Esophagus squamous epithelium (tissue), 4 donors: Measurements from ENCODE around the gene MORN1.

Experiments
- POLR2A ChIP-seq, 4 donors: fragments of 450-650 bp; IDR thresholded peaks; one replicate each; pipeline ENCODE4 v1.6.1; 2017; ENCODE audit warnings: antibody characterized with exemption in 4 of 4, mild to moderate bottlenecking in 4 of 4, moderate library complexity in 3 of 4
- TF ChIP-seq, protein P1 (sequence below), 6 experiments: fragments of 450-650 bp in 4 of 6; fragments of 200-600 bp in 2 of 6; sonication (generic) in 2 of 6; IDR thresholded peaks; one replicate each; pipeline ENCODE4 v1.5.1; 2016 to 2019; ENCODE audit warnings: antibody characterized with exemption in 6 of 6, mild to moderate bottlenecking in 4 of 6, moderate library complexity in 4 of 6

- TF ChIP-seq, protein P1, sequence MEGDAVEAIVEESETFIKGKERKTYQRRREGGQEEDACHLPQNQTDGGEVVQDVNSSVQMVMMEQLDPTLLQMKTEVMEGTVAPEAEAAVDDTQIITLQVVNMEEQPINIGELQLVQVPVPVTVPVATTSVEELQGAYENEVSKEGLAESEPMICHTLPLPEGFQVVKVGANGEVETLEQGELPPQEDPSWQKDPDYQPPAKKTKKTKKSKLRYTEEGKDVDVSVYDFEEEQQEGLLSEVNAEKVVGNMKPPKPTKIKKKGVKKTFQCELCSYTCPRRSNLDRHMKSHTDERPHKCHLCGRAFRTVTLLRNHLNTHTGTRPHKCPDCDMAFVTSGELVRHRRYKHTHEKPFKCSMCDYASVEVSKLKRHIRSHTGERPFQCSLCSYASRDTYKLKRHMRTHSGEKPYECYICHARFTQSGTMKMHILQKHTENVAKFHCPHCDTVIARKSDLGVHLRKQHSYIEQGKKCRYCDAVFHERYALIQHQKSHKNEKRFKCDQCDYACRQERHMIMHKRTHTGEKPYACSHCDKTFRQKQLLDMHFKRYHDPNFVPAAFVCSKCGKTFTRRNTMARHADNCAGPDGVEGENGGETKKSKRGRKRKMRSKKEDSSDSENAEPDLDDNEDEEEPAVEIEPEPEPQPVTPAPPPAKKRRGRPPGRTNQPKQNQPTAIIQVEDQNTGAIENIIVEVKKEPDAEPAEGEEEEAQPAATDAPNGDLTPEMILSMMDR (IDR thresholded peaks at IDR 0.05): no peak
- TF ChIP-seq POLR2A (IDR thresholded peaks at IDR 0.05): no peak
These were observed 101.7 kb downstream of the MORN1 start for GRCh38 chr1:2289607-2290006.
